GM21360 (cell line): ENCODE measurements around the gene ARHGAP22.

ENCODE experiments used
- ATAC-seq: cut with Tn5 transposase; IDR thresholded peaks from one replicate; pipeline ENCODE4 v1.9.1; 2021; ENCODE audit warnings: mild to moderate bottlenecking, moderate library complexity; ENCODE audit not compliant: unreplicated experiment

ARHGAP22 gene

DNA sequence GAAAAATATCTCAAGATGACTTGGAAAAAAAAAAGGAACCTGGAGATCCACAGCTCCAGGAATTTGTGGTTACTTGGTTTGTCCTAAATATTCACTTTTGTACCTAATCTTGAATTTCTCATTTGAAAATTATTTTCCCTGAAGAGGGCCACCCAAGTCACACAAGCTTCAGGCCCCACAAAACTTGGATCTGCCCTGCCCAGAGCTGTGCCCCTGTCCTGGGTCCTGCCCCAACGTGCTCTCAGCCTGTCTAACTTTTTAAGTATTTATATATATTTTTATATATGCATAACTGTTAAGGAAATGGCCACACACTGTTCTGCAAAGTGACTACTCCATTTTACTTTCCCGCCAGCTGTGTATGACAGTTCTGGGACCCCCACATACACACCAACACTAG is 123.5 kb downstream of the ARHGAP22 start:
- no peak for ATAC-seq

DNA sequence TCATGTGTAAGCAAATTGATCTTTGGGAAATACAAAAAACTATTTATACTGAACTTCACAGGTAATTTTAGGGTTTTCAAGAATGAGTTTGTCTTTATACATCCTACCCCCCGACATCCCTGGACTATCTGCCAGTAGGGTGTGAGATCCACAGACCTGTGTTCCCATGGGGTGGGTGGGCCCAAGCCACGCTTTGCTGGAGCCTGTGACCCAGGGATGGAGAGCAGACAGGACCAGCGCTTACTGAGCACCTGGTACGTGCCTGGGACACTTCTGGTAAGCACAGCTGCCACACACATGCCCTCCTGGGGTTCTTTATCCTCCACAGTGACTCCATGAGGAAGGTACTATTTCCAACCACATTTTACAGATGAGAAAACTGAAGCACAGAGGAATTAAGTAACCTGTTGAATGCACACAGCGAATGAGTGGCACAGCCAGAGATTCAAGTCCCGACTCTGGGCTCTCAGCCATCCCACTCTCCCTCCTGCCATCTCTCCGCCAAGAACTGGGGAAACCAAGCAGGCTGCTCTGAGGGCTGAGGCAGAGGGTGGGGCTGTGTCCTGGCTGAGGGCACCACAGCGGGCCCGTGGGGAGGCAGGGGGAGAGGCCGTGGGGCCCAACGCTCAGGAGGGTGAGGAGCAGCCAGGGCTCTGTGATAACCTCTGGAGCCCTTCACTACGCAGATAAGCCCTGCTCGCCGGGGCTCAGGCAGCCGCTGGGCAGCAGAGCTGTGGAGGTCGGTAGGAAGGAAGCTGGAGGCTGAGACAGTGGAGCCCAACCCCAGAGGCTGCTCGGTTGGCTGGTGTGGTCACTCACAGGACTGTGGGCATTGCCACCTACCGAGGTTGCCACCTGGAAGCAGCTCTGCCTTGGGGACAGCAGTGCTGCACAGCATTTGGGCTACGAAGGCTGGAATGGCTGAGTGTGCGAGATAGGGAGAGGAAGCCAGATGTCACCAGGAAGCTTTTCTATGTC is 124.2 kb downstream of the ARHGAP22 start:
- ATAC-seq = no peak

DNA sequence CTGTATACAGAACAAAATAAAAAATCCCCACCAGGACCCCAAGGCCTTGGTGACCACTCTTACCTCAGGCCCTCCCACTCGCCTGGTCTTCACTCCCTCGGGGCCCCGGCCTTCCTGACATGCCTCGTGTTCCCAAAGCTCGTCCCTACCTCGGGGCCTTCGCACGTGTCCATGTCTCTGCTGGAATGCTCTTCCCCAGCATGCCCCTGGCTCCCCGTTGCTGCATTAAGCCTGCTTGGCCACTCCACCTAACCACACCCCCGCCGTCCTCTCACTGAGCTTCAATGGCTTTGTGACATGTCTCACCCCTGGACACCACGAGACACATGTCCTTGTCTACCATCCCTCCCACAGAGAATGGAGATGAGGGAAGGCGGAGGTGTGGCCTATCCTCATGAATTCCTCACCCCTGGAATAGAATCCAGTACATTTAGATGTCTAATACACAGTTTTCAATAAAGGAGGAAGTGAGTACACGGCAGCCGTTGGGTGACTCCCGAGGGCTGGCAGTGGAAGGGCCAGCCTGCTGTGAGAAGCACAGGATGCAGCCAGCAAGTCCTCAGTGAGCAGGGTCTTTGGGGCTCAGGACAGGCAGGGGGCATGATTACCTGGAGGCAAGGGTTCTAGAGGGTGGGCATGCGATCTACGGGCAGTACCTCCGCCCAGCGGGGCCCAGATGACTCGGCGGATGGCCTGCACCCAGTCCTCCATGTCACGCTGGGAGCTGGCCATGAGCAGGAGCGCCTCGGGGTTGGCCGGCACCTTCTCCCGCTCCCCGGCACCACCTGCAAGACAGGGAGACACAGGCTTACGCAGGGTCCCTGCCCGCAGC is 125.7 kb downstream of the ARHGAP22 start:
- ATAC-seq = no peak

DNA sequence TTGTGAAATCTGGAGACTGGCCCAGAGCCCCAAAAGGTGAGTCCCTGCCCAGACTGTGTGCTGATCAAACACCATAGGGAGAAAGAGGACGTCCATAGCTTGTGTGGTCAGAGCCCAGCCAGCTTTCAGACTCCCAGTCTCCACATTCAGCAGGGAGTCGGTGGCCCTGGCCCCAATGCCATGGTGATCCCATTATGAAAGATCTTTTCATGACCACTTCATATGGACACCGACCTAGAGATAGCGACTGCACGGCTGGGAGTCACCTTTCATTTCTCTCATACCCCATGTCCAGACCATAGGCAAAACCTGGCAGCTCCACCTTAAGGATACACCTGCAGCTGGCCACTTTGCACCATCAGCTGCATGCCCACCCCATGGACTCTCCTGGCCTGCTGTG is 126.4 kb downstream of the ARHGAP22 start:
- ATAC-seq = no peak

DNA sequence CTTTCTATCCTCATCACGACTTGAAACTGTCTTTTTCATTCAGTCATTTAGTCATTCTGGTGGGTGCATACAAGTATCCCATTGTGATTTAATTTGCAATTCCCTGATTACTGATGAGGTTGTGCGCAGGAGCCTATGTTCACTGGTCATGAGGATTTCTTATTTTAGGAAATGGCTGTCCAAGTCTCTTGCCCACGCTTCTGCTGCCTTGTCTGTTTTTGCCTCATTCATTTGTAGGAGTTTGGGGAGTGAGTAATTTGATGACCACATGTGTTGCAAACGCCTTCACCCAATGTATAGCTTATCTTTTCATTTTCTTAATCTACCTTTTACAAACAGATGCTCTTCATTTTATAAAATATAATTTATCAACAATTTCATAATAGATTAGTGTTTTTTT is 127.3 kb downstream of the ARHGAP22 start:
- no peak for ATAC-seq

DNA sequence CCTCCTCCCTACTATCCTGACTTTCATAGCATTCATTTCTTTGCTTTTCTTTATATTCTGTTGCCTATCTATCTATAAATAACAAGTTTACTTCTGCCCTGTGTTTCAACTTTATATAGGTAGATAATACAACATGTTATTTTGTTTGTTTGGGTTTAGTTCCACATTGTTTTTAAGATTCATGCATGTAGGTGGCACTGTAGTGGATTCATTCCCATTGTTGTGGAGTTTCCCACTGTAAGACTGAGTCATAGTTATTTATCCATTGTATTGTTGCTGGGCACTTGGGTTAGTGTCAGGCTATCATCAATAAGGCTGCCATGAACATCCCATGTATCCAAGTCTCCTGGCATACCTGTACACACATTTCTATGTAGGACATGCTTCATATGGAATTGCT is 127.7 kb downstream of the ARHGAP22 start:
- ATAC-seq = no peak

DNA sequence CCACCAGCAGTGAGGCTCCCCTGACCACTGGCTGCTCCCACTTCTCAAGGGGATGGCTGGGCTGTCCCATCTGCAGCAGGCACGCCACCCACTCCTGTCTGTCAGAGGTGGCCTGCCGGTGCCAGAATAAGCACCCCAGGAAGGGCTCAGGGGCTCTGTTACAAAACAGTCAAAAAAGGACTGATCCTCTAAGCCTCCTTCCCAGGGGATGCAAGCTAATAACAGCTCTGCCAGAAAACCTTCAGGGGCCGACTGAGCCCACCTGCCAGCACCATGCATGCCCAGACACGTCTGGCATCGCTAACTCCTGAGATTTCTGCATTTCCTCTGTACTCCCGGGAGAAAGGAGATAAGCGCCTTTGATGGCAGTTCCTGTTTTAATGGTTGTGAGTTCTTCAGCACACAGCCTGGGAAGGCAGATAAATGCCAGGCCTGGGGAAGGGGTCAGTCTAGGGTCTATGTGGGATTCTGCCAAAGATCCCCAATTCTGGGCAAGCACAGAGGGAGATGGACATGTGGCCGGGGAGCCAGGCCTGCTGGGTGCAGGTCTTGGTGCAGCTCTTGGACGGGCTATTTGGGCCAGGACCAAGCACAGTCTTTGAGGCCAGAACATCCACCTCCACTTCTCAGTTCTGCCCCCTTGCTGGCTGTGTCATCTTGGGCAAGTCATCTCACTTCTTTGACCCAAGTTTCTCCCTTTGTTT is 128.4 kb downstream of the ARHGAP22 start:
- ATAC-seq = no peak

DNA sequence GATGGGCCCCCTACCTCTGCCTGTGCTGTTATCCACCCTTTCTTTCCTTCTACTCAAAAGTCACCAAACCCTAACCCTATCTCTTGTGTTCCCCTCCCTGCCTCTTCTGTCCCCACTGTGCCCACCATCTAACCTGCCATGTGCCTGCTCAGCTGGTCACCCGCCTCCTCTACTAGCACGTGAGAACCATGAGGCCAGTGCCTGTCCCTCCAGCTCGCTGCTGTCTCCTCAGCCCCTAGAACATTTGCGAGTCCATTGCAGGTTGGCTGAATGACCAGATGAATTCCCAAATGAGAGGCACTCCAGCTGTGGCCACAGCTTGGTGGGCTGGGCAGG is 129.0 kb downstream of the ARHGAP22 start:
- ATAC-seq = no peak

DNA sequence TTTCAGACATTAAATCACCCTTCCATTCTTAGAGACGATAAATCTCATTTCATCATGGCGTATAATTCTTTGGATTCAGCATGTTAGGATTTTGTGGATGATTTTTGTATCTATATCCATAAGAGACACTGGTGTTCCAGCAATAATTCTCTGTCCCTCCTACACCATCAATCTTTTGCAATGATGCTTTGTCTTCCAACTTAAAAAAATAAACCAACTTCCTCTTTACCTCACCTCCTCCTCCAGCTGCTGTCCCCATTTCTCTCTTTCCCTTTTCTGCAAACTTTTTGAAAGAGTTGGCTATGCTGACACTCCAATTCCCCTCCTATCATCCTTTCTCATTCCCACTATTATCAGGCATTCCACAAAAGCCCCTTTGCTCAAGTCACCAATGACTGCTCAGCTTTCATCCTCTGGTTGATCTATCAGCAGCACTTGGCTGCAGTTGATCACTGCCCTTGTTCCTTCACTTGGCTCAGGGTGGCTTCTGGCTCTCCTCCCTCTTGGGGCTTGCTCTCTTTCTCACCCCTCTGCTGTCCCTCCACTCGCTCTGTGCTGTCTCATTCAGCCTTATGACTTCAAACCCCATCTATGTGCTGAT is 130.0 kb downstream of the ARHGAP22 start:
- ATAC-seq = no peak

DNA sequence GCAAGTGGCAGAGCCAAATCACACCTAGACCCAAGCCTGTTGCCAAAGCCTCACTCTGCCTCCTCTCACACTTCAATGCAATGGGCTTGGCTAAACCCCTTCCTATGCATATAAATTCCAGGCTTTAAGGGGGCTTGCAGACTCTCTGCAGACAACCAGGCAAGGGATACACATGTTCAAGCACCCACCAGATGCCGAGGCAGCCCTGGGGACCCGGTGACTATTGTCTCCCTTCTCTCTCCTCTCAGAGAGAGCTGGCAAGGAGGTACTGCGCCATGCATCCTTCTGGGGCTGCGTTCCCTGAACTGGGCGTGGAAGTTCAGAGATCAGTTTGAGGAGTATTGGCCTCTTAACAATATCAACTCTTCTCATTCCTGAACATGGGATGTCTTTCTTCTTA is 131.2 kb downstream of the ARHGAP22 start:
- no peak for ATAC-seq

DNA sequence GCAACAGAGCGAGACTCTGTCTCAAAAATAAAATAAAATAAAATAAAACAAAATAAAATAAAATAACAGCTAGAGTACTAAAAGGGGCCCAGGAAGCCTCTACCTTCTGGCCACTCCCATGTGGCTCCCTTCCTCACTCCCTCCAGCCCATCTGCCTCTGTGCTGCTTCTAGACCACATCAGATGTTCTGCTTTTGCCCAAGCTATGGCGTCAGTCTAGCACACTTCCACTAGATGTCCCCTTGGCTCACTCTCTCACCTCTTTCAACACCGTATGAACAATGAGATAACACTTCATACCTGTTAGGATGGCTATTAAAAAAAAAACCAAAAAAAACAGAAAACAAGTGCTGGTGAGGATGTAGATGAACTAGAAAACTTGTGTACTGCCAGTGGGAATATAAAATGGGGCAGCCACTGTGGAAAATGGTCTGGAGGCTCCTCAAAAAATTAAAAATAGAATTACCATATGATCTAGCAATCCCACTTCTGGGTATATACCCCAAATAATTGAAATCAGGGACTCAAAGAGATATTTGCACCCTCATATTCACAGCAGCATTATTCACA is 132.3 kb downstream of the ARHGAP22 start:
- no peak for ATAC-seq

DNA sequence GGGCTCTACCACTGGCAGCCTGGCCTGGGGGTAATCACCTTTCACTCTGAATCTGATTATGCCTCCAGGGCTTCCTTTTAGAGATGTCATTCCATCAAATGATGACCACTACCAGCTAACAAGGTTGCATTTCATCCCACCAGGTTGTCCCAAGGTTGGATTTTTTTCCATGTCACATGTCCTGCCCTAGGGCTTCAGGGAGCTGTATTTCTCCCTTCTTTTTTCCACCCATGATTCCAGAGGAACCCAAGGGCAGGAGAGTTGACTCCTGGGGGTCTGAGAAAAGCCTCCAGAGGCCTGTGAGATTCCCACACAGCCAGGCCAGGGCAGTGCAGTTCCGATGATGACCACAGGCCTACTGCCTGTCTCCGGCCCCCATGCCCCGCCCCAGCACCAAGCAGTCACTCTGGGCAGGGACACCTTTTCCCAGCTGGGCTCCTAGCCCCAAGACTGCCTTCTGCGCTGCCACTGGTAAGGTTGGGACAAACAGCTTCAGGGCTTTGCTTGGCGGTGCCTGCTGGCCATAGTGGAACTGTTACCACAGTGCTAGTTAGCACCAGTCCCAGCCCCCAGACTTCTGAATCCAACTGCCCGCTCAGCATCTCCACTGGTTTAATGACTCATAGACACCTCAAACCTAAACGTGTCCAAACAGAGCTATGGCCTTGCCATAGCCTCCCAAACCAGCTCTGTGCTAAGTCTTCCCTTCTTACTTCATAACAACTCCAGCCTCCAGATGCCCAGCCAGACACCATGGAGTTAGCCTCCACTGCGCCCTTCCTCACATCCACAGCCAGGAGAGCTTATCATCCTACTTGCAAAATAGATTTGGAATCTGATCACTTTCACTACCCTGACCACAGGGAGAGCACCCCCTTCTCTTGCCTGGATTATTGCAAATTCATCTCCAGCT is 133.7 kb downstream of the ARHGAP22 start:
- ATAC-seq = no peak

DNA sequence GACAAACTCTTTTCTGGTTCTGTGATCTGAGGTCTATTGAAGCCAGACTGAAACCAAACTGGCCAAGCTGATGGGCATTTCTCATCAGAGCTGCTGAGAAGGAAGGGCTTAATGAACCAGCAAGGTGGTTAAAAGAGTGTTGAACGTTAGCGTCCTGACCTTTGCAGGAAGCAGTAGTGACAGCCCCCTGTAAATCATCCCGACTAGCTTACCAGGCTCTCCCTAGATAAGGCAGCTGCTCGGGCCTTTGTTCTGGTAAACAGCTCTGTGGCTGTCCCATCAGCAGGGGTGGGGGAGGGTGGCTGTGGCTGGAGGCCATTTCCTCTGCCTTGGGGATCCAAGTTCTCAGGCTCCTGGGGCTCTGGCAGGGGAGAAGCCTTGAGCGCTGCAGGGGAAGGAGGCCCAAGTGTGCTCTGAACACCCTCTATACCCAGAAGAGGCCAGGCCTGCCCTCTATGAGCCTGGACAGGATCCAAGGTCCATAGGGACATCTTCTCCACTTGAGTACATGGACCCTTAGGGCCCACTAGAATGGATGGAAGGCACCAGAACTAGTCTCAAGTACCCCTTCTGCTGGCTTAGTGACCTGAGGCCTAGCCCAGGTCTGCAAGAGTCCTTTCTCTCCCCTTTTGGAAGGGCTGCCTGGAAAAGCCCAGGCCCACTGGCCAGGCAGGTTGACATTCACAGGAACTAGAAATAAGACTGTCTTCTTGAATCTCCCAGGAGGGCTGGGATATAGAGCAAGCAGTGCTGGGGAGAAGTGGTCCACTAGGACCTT is 134.6 kb downstream of the ARHGAP22 start:
- ATAC-seq = no peak

DNA sequence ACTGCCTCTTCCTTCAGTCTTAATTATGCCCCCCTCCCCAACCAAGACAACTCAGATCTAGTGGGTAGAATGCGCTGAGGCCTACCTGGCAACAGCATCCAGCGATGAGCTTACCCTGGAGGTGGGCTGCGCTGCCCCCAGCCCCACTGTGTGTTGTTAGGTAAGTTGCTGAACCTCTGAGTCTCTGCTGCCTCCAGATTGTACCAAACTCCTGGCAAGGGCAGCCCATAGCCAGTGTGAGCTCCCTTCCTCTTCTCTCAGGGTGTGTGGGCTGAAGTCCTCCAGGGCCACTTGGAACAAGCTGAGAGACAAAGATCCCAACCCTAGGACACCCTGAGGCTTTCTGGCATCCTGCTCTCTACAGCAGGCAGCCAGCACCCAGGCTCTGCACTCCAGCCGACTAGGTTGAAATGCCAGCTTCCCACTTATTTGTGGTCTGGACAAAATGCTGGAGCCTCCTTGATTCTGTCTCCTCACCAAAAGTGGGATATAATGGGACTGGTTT is 135.3 kb downstream of the ARHGAP22 start:
- ATAC-seq = no peak

DNA sequence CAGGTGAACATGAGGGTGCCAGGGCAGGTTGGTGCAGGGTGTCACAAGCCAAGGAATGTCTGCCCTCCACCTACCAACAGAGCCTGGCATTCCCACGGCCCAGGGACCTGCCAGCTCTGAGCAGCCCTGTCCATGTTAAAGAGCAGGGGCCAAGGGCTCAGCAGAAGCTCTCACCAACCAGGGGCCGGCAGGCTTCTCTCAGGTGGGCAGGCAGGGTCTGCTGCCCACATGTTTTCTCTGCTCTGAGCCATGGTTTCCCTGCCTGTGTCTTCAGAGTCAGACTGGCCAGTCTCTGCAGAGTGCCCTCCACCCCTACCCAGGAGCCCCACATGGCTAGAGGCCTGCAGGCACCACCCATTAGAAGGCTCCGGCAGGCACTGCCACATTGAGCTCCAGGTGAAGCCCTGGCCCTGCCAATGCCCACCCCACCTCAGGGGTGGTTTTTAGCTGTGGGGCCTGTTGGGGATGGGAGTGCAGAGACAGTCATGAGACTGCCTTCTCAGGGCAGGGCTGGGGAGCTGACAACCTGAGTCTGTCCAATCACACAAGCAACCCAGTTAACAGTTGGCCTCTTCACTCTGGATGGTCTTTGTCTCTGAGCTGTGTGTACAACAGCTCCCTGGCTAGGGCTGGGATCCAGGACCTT is 135.9 kb downstream of the ARHGAP22 start:
- ATAC-seq = no peak

DNA sequence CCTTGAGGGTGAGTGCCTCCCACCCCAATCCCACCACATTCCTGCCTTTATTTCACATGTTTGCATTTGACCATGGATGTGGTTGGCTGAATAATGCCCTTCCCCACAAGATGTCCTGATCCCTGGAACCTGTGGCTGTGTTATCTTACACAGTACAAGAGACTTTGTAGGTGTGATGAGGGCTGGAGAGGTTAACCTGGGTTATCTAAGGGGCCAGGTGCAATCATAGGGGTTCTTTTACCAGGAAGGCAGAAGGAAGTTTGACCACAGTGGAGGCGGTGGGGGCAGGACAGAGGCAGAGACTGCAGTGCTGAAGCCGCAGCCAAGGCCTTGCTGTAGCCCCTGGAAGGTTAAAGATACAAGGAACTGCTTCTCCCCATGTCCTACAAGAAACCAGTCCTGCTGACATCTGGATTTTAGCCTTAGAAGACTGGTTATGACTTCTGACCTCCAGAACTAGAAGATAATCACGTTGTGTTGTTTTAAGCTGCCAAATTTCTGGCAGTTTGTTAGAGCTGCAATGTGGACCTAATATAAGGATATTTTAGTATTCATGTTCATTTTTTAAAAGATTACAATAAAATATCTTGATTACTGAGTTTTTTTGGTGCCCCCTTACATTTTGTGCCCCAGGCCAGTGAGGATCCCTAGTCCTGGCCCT is 136.6 kb downstream of the ARHGAP22 start:
- no peak for ATAC-seq

DNA sequence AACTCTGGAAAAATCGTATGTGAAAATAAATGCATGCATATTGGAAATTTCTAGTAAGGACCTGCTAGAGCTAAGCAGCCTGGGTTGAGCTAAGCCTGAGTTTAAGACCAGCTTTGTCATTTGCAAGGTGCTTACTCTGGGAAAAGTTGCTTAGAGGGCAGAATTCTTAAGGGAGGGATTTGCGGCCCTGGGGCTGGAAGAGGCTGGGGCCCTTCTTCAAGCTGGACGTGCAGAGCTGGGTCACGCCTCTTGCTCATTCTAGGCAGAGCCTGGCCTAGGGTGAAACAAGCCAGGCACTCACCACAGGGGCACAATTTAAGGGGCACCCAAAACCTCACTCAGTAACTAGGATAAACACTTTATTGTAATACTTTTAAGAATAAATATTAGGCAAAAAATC is 137.2 kb downstream of the ARHGAP22 start:
- no peak for ATAC-seq
